Cardiac atrium fibroblast (primary cell): ENCODE data around the gene CILP2. TPM values are rescaled to one million over a fixed set of nuclear protein-coding genes. Genes with fewer than 3 reads are reported as not detected.

Experiments used
- total RNA-seq: library from RNA; depleted of rRNA; stranded (reverse); fragments of >200 nt; gene quantifications from 2 replicates; pipeline ENCODE4 v1.2.3, GENCODE V29; 2015

Gene CILP2
- total RNA-seq: 0.36 and 0.97 TPM in 2 replicates

DNA sequence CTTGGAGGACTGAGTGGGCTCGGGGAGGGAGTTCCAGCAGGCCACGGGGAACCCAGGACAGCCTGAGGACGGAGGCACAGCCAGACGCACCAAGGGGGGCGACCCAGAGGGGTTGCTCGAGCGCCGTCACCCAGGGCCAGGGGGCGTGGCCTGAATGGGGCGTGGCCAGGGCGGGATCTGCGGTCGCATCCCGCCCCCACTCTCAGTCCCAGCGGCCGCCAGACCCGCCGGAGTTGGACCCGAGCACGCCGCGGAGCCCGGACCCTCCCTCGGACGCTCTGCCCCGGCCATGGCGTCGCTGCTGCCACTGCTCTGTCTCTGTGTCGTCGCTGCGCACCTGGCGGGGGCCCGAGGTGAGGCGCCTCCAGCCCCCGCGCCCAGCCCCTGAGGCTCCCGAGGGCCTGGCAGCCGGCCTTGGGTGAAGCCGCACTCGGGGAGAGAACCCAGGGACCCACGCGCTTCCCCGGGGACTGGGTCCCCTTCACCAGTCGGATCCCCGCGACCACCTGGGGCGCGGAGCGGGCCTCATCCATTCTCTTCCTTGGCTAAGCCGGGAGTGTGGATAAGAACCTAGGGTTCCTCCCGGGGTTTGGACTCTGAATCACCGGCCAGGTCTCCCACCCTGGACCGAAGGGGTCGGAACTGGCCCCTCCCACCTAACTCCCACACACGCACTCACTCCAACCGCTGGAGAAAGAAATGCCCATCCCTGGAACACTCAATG lies at the start of gene CILP2:
Gene CILP2, plus strand, starts transcription at position 205 of the 724 bp plus-strand sequence. Its CDS starts 85 bp downstream, at position 290.

GRCh38 chr19:19514881-19515641 lies 23.0 kb upstream of the CILP2 start, which contains the start of gene TSSK6:
TSS of gene TSSK6 (minus strand) at chr19:19515548. CDS start at chr19:19515427, 121 bp downstream.

DNA sequence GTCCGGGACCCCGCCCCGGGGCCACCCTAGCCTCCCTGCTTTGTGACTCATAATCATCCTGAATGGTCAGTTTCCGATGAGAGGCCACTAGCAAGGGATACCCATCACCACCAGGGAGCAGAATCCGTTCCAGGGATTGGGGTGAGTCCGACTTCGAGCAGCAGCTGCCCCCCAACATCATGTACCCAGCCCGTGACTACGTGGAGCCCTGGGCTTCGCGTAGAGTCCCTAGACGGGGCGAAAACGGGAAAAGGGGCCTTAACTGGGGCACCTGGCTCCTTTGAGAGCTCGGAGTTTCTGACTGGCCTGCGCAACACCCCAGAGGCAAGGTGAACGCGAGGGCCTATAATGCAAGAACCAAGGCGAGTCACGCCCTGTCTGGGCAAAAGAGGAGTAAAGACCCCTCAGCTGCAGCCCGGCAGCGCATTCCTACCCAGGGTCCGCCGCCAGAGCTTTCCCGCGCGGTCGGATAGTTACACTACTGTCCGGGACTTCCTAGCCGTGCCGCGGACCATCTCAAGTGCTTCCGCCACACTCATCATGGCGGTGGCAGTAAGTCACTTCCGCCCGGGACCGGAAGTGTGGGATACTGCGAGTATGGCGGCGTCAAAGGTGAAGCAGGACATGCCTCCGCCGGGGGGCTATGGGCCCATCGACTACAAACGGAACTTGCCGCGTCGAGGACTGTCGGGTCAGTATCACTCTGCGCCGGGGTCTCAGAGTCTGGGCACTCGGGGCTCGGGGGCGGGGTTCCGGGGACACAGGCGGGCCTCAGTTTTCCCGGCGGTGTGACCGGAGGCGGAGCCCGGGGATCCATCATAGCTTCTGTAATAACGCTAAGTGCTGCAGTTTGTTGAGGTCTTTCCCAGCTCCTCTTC lies 22.2 kb upstream of the CILP2 start, which contains the start of gene NDUFA13:
Gene NDUFA13, plus strand, starts transcription at position 584 of the 878 bp plus-strand sequence. Its CDS starts 14 bp downstream, at position 598.

GRCh38 chr19:19528721-19529490 lies 9.2 kb upstream of the CILP2 start, which contains the start of gene YJEFN3:
TSS of gene YJEFN3 (plus strand) at chr19:19528911. CDS start at chr19:19528933, 22 bp downstream.

Other genes with a start within 250 kb of the CILP2 start
- 27.4 and 32.9 TPM in 2 replicates for gene SUGP1, start 217.8 kb upstream of the CILP2 start, total RNA-seq
- gene MAU2, start 217.4 kb upstream of the CILP2 start, total RNA-seq: 17.7 and 21.4 TPM in 2 replicates
- 43.1 and 51.7 TPM in 2 replicates for gene GATAD2A, start 132.6 kb upstream of the CILP2 start, total RNA-seq
- gene TSSK6, start 22.7 kb upstream of the CILP2 start, total RNA-seq: 1.6 TPM in 1 of 2 replicates, not detected in the other
- gene NDUFA13, start 22.0 kb upstream of the CILP2 start, total RNA-seq: 30.1 and 82.9 TPM in 2 replicates
- under 0.01 and 0.18 TPM in 2 replicates for gene YJEFN3, start 9.4 kb upstream of the CILP2 start, total RNA-seq
- not detected in 2 replicates for gene PBX4, start 80.4 kb downstream of the CILP2 start, total RNA-seq
- gene LPAR2, start 90.0 kb downstream of the CILP2 start, total RNA-seq: 1.1 and 2.9 TPM in 2 replicates
- 4.7 and 13.4 TPM in 2 replicates for gene GMIP, start 105.4 kb downstream of the CILP2 start, total RNA-seq
- gene ATP13A1, start 125.4 kb downstream of the CILP2 start, total RNA-seq: 69.7 and 112 TPM in 2 replicates
- gene ZNF101, start 130.6 kb downstream of the CILP2 start, total RNA-seq: 4.3 and 5.3 TPM in 2 replicates
- gene ZNF14, start 194.8 kb downstream of the CILP2 start, total RNA-seq: 2.5 and 2.9 TPM in 2 replicates